BLaER1 treated with 17β-estradiol and CSF1 and Interleukin-3, amounts not matched to agents 10 nM and 100 nM (cell line): ENCODE measurements around the gene ZNF511.

ENCODE experiments used
- H3K27ac ChIP-seq, 11 experiments: shearing (Covaris generic); formaldehyde crosslinking; 2 replicates each; pipeline ENCODE4 v1.8.1; 2022
- H3K27me3 ChIP-seq, 11 experiments: shearing (Covaris generic); formaldehyde crosslinking; 2 replicates each; pipeline ENCODE4 v1.8.1; 2022
- H3K36me3 ChIP-seq, 11 experiments: shearing (Covaris generic); formaldehyde crosslinking; 2 replicates each; pipeline ENCODE4 v1.8.1; 2022
- H3K4me1 ChIP-seq, 10 experiments: shearing (Covaris generic); formaldehyde crosslinking; 2 replicates each; pipeline ENCODE4 v1.8.1; 2022
- H3K4me2 ChIP-seq, 11 experiments: shearing (Covaris generic); formaldehyde crosslinking; 2 replicates each; pipeline ENCODE4 v1.8.1; 2022
- H3K4me3 ChIP-seq, 10 experiments: shearing (Covaris generic); formaldehyde crosslinking; 2 replicates each; pipeline ENCODE4 v1.8.1; 2022
- H3K9ac ChIP-seq, 11 experiments: shearing (Covaris generic); formaldehyde crosslinking; 2 replicates each; pipeline ENCODE4 v1.8.1; 2022
- H3K9me3 ChIP-seq, 11 experiments: shearing (Covaris generic); formaldehyde crosslinking; replicated peaks in 1 of 11; 2 replicates each; pipeline ENCODE4 v1.8.1; 2022
- H4K20me1 ChIP-seq, 11 experiments: shearing (Covaris generic); formaldehyde crosslinking; 2 replicates each; pipeline ENCODE4 v1.8.1; 2022
- Cebpa-rat ChIP-seq, 11 experiments: shearing (Covaris generic); IDR thresholded peaks; 2 replicates each; pipeline ENCODE4 v1.8.1; 2022

ZNF511 gene

GRCh38 chr10:133329491-133330202 is 20.9 kb downstream of the ZNF511 start:
- H3K9me3 ChIP-seq: peaks cover 3 to 4% (median 3%) of the 10 kb centered on the region in 11 experiments; a peak in 21 of 22 replicates
- peaks cover 60 to 93% (median 78%) of the 10 kb centered on the region in 11 experiments for H3K27me3 ChIP-seq
- TF ChIP-seq Cebpa-rat (IDR thresholded peaks at IDR 0.05): no peak
- H3K4me3 ChIP-seq: peak overlapping the region in 4 of 10 experiments; percentile 15 to 37 (median 30); a peak in 5 of 20 replicates
- peaks cover 0 to 40% (median 10%) of the 10 kb centered on the region in 11 experiments; a peak in 11 of 22 replicates for H4K20me1 ChIP-seq
- peak overlapping the region; percentile 46 to 82 (median 72) for H3K4me2 ChIP-seq
- peaks cover 8 to 26% (median 23%) of the 10 kb centered on the region in 10 experiments; a peak in 15 of 20 replicates for H3K4me1 ChIP-seq
- no peak overlapping the region for H3K27ac ChIP-seq
- H3K36me3 ChIP-seq: no peaks in the 10 kb centered on the region
- peak overlapping the region in 7 of 11 experiments; percentile 0 to 50 (median 30); a peak in 7 of 22 replicates for H3K9ac ChIP-seq

- Histone ChIP-seq H3K27ac (no peak overlapping the region), H3K9me3 (peaks cover 13 to 38% (median 36%) of the 10 kb centered on the region in 11 experiments; a peak in 21 of 22 replicates), H3K4me1 (peaks cover 10 to 31% (median 23%) of the 10 kb centered on the region in 10 experiments; a peak in 17 of 20 replicates), H3K36me3 (no peaks in the 10 kb centered on the region), H3K4me2 (no peak overlapping the region), H3K4me3 (no peak overlapping the region), H3K9ac (no peak overlapping the region), H4K20me1 (peaks cover 0 to 11% (median 0%) of the 10 kb centered on the region in 11 experiments; a peak in 8 of 22 replicates), H3K27me3 (peaks cover 60 to 93% (median 78%) of the 10 kb centered on the region in 11 experiments)
- TF ChIP-seq Cebpa-rat (IDR thresholded peaks at IDR 0.05): no peak
Observed at GRCh38 chr10:133332936-133333699, 24.4 kb downstream of the ZNF511 start.

- Histone ChIP-seq H3K4me3 (peak overlapping the region in 1 of 10 experiments; percentile 24; a peak in 2 of 20 replicates), H3K4me1 (peaks cover 10 to 28% (median 22%) of the 10 kb centered on the region in 10 experiments; a peak in 17 of 20 replicates), H3K9me3 (peaks cover 13 to 54% (median 50%) of the 10 kb centered on the region in 11 experiments; a peak in 21 of 22 replicates), H3K4me2 (no peak overlapping the region), H3K27me3 (peaks cover 46 to 80% (median 66%) of the 10 kb centered on the region in 11 experiments), H3K9ac (no peak overlapping the region), H3K27ac (no peak overlapping the region), H3K36me3 (no peaks in the 10 kb centered on the region), H4K20me1 (peaks cover 0 to 4% (median 0%) of the 10 kb centered on the region in 11 experiments; a peak in 2 of 22 replicates)
- TF ChIP-seq Cebpa-rat (IDR thresholded peaks at IDR 0.05): no peak
Observed at GRCh38 chr10:133334503-133335245, 26.0 kb downstream of the ZNF511 start.

- Histone ChIP-seq H3K9me3 (peaks cover 13 to 59% (median 51%) of the 10 kb centered on the region in 11 experiments; a peak in 21 of 22 replicates), H3K36me3 (no peaks in the 10 kb centered on the region), H3K4me3 (peak overlapping the region in 1 of 10 experiments; percentile 24; a peak in 2 of 20 replicates), H3K4me1 (peaks cover 10 to 24% (median 20%) of the 10 kb centered on the region in 10 experiments; a peak in 16 of 20 replicates), H3K27ac (no peak overlapping the region), H4K20me1 (peaks cover 0 to 4% (median 0%) of the 10 kb centered on the region in 11 experiments; a peak in 2 of 22 replicates), H3K27me3 (peaks cover 46 to 75% (median 65%) of the 10 kb centered on the region in 11 experiments), H3K9ac (no peak overlapping the region), H3K4me2 (peak overlapping the region in 6 of 11 experiments; percentile 12 to 60 (median 20); a peak in 7 of 22 replicates)
- TF ChIP-seq Cebpa-rat (IDR thresholded peaks at IDR 0.05): no peak
Observed at GRCh38 chr10:133335246-133336117, 26.8 kb downstream of the ZNF511 start.

GRCh38 chr10:133336118-133336576 is 27.4 kb downstream of the ZNF511 start:
- Histone ChIP-seq H3K36me3 (no peaks in the 10 kb centered on the region), H3K9ac (no peak overlapping the region), H3K27ac (no peak overlapping the region; a peak in 1 of 22 replicates), H3K27me3 (peaks cover 46 to 72% (median 65%) of the 10 kb centered on the region in 11 experiments), H3K4me1 (peaks cover 10 to 24% (median 20%) of the 10 kb centered on the region in 10 experiments; a peak in 16 of 20 replicates), H3K9me3 (peaks cover 13 to 59% (median 51%) of the 10 kb centered on the region in 11 experiments; a peak in 21 of 22 replicates), H3K4me2 (peak overlapping the region in 10 of 11 experiments; percentile 19 to 62 (median 56); a peak in 18 of 22 replicates), H3K4me3 (peak overlapping the region in 1 of 10 experiments; percentile 24; a peak in 1 of 20 replicates), H4K20me1 (peaks cover 0 to 4% (median 0%) of the 10 kb centered on the region in 11 experiments; a peak in 2 of 22 replicates)
- TF ChIP-seq Cebpa-rat (IDR thresholded peaks at IDR 0.05): no peak

GRCh38 chr10:133336577-133337369 is 28.1 kb downstream of the ZNF511 start, which contains the start of gene CALY:
Gene CALY (minus strand): TSS chr10:133336896. CDS start chr10:133328989, 7,907 bp downstream.
- H3K4me1 ChIP-seq: peaks cover 10 to 24% (median 20%) of the 10 kb centered on the region in 10 experiments; a peak in 16 of 20 replicates
- no peaks in the 10 kb centered on the region for H3K36me3 ChIP-seq
- H3K9ac ChIP-seq: no peak within 1 kb of the TSS
- H3K4me2 ChIP-seq: peak within 1 kb of the TSS; percentile 19 to 62 (median 55); a peak in 19 of 22 replicates
- peak within 1 kb of the TSS in 2 of 10 experiments; percentile 19 to 24; a peak in 3 of 20 replicates for H3K4me3 ChIP-seq
- peaks cover 13 to 61% (median 51%) of the 10 kb centered on the region in 11 experiments; a peak in 21 of 22 replicates for H3K9me3 ChIP-seq
- H3K27me3 ChIP-seq: peaks cover 46 to 66% (median 60%) of the 10 kb centered on the region in 11 experiments
- H4K20me1 ChIP-seq: peaks cover 0 to 4% (median 0%) of the 10 kb centered on the region in 11 experiments; a peak in 2 of 22 replicates
- TF ChIP-seq Cebpa-rat (IDR thresholded peaks at IDR 0.05): no peak
- no peak within 1 kb of the TSS; a peak in 1 of 22 replicates for H3K27ac ChIP-seq
